8988T (cell line): ENCODE results near the gene REV1.
"Not testable (repeated sequence)": the region's sequence is repeated elsewhere in the genome, so short reads cannot be mapped to it uniquely, and the experiment has no call there.

Experiments used
- DNase-seq: peaks from one replicate; pipeline ENCODE4 v3.0.0; 2011

Gene REV1

DNA sequence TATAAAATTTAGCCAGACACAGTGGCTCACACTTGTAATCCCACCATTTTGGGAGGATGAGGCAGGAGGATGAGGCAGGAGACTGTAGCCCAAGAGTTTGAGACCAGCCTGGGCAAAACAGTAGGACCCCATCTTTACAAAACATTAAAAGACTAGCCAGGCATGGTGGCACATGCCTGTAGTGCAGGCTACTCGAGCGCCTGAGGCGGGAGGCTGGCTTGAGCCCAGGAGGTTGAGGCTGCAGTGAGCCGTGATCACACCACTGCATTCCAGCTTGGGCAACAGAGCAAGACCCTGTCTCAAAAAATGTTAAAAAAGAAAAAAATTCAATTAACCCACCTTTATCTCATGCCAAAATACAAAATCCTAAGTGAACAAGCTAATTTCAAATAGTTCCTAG is 4.0 kb downstream of the REV1 start:
- no peak for DNase-seq

DNA sequence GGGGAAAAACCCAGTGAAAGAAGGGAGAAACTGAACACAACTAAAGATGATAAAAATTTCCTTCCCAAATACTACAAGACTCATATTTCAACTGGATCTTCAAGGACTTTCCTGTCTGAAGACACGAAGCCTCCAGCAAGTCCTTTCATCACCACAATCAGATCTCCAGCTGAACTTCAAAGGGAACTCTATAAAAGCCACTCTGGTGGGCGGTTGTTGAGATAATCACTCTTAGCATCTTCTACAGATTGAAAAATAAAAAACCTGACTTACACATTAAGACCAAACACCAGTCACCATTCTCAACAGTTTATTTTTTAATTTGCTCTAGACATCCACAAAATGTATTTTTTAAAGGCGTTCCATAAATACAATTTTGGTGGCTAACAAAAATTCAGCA is 4.4 kb downstream of the REV1 start:
- no peak for DNase-seq

DNA sequence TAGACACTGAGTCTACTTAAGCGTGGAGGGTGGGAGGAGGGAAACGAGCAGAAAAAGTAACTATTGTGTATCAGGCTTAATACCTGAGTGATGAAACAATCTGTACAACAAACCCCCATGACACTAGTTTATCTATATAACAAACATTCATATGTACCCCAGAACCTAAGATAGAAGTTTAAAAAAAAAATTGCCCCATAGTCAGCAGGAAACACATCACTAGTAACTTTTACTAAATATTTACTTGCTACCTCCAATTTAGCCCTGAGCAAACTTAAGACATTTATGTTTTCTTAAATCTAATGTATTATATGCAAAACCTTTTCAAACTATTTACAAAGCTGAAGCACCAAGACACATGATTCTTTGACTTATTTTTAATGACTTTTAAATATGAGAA is 5.6 kb downstream of the REV1 start:
- no peak for DNase-seq

DNA sequence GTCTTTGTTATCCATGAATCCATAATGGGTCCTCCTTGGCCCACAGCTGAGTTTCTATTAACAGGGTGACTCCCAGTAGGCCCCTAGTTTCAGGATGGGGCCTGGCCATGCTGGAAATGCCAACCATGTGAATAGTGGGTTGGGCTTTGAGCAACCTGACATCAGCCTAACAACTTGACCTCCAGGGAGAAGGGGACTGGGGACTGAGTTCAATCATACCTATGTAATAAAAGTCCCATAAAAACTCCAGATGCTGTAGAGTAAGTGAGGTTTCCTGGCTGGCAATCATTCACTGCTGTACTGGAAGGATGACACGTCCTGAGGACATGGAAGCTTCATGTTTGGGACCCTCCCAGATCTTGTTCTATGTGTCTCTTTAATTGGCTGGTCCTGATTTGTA is 7.9 kb downstream of the REV1 start:
- DNase-seq: no peak

DNA sequence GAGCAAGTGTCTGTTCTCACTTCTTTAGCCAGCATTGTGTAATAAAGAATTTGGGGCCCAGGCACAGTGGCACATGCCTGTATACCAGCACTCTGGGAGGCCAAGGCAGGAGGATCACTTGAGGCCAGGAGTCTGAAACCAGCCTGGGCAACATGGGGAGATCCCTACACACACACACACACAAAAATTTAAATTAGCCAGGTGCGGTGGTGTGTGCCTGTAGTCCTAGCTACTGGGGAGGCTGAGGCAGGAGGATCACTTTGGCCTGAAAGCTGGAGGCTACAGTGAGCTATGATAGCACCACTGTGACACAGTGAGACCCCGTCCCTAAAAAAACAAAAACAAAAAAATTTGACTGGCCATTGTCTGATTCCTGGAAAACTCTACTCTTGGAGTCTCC is 8.3 kb downstream of the REV1 start:
- no peak for DNase-seq

DNA sequence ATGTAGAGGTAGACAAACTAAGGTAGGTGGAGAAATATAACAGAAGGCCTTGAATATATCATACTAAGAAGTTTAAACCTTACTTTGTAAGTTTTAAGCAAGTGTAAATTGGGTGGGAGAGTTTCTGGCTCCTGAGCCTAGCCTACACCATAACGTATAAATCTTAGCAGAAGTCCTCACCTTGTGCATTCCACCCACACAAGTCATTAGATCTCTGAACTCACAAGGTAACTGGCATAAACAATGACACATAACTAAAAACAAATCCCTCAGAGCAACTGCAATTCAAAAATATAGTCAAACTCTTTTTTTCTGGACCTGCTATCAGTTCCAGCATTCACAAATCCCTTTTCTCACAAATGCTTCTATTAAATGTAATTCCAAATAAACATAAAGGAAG is 9.4 kb downstream of the REV1 start:
- DNase-seq: no peak

DNA sequence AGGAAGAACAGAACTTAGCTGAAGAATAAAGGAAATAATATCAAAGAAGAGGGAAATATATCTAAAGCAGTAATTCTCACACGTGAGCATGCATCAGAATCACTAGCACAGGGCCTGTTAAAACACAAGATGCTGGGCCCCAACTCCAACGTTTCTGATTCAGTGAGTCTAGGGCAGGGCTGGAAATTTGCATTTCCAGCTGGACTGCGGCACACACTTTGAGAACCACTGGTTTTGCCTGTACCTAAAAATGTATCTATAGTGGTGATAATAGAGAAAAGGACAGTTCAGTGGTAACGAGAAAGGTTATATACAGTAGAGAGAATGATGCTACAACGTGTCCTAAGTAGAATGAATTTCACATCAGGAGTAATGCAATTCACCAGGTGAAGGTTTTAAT is 11.2 kb downstream of the REV1 start:
- no peak for DNase-seq

DNA sequence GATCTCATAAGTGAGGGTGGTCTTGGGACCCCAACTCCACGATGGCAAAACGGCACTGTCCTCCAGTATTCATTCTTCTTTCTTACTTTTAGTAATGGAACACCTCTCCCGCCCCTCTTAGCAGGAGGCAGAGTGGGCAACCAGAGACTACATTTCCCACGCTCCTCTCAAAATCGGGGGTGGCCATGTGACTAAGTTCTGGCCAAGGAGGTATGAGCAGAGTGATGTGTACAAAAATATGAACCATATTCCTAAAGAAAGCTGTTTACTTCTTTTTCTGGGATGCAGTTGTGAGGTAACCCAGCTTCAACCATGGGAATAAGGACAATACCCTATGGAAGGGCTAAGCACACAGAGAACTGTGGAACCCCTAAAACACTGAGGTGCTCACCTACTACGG is 12.8 kb downstream of the REV1 start:
- DNase-seq: no peak

DNA sequence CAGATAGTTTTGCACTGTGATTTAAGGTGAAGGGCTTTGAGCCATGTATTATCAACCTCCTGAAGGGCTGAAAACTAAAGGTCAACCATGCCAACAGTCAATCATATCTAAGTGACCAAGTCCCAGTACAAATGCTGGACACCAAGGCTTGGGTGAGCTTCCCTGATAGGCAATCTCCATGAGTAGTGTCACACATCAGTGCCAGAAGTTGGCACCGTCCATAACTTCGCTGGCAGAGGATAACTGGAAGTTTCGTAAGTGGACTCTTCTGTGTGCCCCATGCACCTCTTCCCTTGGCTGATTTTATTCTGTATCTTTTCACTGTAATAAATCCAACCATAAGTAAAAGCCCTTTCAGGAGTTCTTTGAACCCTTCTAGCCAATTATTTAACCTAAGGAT is 13.2 kb downstream of the REV1 start:
- DNase-seq: no peak

DNA sequence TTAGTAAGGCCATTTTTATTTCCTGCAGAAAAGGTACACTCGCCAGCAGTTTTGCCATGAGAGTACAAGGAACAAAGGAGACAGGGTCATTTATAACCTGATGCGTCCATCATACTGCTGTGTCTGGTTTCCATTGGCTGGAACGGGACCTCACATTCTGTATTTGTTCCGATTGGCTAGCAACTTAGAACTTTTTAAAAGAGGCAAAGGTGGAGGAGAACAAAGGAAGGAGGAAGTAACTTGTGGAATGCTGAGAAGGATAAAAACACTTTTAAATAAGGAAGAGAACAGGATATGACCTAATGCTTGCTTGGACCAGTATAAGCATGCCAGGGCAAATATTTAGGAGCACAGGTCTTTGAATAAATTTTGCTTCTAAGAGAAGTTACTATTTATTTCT is 14.7 kb downstream of the REV1 start:
- DNase-seq: not testable (repeated sequence)

DNA sequence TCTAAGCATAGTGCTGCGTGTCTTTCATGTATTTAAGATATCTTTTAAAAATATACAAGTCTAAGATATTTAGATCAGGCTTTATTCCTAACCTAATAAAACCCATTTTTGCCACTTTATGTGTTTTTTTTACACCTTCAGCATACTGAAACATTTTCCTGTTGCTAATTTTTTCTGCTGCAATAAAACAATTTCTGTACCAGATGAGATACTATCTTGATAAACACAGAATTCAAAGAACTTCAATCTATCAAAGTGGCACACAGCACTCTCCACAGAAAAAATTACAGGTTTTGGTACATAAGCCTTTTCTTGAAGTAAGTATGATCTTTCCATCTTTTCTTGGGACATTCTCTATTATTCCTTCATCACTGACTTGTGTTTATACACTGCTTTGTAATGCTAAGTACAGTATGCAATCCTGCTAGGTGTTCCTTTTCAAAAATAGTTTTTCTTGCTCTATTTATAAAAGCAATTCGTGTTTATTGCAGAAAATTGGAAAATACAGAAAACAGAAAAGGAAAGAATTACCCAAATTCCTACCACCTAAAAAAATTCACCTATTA is 16.2 kb downstream of the REV1 start:
- no peak for DNase-seq

DNA sequence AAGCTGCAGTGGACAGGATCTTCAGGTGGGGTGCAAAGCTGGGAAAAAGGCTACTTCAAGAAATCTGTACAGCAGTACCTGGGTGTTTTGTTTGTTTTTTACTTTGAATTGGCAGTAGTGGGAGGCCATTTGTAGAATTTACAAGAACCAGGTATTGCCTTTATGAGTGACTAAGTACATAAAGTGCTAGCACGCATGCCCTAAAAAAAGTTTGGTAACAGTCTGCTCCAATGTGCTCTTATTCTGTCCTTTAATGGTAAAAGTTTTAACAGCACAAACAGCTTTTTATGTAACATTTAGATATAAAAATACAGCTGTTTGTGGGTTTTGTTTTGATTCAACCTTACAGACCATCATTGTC is 17.2 kb downstream of the REV1 start:
- no peak for DNase-seq

DNA sequence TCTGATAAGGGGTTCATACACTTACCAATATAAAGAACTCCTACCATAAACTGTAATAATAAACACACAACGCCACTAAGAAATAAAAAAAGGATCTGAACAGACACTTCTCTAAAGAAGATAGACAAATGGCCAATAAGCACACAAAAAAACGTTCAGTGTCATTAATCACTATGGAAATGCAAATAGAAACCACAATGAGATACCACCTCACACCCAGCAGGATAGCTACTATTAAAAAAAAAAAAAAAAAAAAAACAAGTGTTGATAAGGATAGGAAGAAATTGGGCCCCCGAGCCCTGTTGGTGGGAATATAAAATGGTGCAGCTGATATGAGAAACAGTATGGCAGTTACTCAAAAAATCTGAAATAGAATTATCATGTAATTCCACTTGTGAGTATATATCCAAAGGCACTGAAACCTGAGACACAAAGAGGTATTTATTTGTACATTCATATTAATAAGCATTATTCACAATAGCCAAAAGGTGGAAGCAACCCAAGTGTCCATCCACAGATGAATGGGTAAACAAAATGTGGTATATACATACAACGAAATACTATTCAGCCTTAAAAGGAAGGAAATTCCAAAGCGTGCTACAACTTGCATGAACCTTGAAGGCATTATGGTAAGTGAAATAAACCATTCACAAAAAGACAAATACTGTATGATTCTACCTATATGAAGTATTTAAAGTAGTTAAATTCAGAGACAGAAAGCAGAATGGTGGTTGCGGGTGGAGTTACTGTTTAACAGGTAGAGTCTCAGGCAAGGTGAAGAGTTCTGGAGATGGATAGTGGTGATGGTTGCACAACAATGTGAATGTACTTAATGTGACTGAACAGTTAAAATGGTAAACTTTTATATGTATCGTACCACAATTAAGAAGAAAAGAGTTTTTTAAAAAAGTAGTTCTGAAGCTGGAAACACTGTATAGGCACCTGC is 17.9 kb downstream of the REV1 start:
- no peak for DNase-seq

DNA sequence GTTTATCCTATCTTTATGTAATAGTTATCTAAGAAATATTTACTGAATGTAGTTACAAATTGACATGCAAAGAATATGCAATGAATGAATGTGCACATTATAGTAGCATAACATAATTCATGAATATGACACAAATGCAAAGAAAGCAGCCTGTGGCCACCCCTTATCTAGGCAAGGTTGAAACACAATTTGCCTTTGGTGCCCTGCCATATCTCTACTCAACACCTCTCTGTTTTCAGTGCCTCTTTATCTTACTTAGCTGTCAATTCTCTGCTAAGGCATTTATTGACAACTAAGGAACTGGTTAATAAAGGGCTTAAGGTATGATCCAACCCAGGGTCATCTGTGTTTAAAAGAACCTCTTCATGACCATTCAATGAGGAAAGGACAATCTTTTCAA is 18.9 kb downstream of the REV1 start:
- no peak for DNase-seq

DNA sequence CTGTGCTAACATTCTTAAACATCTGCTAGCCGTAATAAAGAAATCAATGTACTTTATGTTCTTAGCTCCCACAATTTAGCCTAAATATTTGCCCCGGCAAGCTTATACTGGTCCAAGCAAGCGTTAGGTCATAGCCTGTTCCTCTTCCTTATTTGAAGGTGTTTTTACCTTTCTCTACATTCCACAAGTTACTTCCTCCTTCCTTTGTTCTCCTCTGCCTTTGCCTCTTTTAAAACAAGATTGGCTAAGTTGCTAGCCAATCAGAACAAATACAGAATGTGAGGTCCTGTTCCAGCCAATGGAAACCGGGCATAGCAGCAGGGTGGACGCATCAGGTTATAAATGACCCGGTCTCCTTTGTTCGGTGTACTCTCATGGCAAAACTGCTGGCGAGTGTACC is 19.4 kb downstream of the REV1 start:
- DNase-seq: not testable (repeated sequence)

DNA sequence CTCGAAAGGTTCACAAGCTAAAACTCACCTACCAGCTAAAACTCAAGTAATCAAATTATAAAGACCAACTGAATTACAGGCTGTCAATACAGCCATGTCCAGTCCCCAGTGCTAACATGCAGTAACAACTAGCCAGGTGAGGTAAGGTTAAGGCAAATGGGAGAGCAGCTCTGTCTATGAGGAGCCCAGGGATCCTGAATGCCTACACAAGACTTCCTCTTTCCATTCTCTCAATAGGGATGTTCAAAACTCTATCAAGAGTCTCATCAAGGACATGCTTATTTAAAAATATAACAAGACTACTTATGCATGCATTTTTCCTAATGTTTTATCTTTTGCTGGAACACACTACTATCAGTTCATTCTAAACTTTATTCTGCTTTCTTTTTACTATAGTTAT is 20.4 kb downstream of the REV1 start:
- DNase-seq: no peak

DNA sequence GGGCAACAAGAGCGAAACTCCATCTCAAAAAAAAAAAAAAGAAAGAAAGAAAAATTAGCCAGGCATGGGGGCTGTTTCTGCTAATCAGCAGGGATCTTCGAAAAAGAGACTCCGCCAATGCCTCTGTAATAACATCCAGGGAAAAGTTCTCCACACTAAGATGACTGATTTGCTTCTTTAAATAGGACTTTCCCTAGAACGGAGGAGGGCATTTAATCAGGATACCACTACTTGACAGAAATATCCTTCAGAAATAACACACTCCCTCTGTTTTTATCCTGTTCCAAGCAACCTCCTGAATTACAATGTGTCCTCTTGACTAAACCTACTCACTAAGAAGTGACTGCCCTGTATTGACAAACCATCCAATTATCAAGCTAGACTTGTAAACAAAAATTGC is 21.7 kb downstream of the REV1 start:
- no peak for DNase-seq

DNA sequence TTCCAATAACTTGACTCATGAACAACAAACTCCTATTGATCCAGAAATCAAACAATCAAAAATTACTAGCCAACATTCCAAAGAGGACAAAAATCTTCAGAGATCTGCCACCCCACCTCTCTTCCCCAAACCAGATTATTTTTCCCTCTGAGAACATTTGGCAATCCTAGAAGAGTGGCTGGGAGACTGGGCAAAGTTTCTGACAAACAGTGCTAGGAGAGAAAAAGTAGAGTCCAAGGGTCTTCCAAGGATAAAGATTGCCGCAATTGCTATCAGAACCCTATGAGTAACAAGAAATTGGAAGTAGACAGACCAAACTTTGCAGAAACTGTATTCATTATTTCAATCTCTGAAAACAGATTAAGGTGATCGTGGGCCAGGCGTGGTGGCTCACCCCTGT is 22.4 kb downstream of the REV1 start:
- no peak for DNase-seq

DNA sequence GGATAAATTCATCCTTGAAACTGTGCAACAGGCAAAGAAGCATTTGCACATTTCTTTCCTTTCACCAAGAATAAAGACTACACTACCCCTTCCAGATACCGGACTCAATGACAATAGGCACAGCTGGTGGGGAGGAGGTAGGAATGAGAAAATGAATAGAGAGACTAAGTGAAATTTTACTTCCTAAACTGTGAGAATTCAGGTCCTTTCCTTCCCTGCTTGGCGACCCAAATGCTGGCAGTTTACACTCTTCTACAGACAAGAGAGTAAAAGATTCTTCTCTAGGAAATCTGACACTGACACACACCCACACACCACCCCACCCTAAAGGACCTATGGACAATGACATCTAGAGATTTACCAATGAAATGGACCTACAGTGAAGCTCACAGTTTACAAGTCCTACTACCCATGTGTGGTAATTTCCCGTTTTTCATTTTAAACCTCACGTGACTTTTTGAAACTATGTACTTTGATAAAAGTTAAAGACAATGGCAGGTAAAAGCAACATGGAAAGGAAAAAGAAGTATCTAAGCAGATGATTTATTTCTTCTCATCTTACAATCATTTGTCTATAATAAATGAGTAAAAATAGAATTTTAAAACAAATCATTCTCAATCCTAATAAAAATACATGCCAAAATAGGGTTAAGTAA is 27.9 kb downstream of the REV1 start:
- no peak for DNase-seq

DNA sequence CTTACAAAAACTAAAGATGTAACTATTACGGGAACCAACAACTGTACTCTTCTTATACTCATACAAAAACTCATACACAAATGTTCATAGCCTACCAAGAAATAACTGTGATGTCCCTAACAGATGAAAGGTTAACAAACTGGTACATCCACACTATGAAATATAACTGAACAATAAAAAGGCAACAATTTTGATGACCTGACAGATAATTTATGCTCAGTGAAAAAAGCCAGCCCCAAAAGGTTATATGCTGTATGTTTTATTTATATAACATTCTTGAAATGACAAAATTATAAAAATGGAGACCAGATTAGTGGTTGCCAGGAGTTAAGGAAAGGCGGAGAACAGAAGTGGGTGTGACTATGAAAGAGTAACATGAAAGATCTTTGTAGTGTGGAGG is 31.3 kb downstream of the REV1 start:
- DNase-seq: no peak

DNA sequence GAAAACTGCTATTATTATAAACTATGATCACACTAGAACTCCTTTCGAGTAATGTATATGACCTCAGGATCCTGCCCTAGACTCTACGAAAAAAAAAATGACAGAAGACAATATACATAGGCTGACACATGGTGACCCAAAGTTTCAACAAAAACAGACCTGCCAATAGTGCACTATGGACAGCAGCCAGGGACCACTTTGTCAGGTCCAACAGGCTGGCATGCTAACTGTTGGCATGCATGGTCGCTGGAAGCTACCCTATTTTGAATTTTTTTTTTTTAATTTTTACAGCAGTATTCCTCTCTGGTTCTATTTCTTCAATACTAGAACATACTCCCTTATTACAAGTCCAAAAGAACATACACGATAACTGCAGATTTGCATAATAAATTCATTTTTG is 38.1 kb downstream of the REV1 start:
- DNase-seq: no peak

DNA sequence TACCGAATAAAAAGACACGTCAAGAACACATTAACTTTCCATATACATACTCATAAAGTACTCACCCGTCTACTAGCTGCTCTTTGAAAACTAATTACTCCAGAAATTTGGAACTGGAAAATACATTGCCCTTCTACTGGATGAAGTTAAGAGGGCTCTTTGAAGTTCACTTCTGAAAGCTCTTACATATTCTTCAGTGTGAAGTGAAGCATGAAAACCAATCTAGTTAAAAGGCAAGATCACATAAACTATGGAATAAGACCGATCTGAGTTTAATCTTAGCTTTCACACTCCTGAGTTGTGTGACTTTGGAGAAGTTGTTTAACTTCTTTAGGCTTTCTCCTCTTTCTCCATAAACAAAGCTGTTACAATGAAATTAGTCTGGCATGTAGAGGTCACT is 38.5 kb downstream of the REV1 start:
- no peak for DNase-seq

DNA sequence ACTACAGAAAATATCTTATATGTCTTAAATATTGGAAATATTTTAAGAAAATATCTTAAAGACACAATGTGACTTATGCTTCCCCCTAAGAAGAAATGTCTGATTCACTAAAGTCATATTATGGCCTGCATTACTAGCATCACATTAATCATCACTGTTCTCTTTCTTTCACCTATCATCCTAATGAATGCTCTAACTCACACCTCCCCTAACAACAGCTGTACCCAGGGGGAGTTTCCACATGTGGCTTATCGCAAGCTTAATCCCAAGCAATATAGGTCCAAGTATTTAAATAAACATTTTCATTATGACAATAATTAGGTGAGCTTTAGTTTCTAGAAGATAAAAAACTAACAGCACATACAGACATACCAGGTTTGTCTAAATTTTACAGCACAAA is 39.6 kb downstream of the REV1 start:
- DNase-seq: no peak

DNA sequence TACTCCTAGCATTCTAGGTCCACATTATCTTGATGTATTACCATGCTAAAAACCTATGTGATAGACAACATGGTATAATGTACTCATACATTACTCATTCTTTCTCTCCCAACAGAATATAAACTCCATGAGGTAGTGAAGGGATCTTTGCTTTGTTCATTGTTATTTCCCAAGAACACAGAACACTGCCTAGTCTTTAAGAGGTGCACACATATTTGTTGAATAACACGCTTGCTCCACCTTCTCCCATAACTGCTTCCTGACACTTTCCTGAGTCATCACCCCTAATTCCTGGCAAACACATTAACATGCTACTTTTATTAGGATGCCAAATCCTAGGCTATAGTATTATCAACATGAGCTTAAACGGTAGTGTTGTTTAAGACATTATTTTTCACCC is 41.3 kb downstream of the REV1 start:
- no peak for DNase-seq
